Measurements from ENCODE around the gene ZNF835.
A peak's percentile ranks its signal among the peaks of the same experiment; 100 is the strongest.

Gene ZNF835

GRCh38 chr19:56663931-56664500 lies 7.5 kb downstream of the ZNF835 start:
- no peak for DNase-seq

- DNase-seq = no peak
Measured at GRCh38 chr19:56661248-56661647, 10.3 kb downstream of the ZNF835 start.

- peak in 16 of 51 donors; percentile 2 to 28 (median 20) for DNase-seq
Measured at GRCh38 chr19:56660381-56661107, 11.0 kb downstream of the ZNF835 start.

GRCh38 chr19:56654151-56654550 lies 17.4 kb downstream of the ZNF835 start:
- no peak for DNase-seq

- DNase-seq = peak in 2 of 51 donors; percentile 9 to 31
Measured at GRCh38 chr19:56643460-56643955, 28.0 kb downstream of the ZNF835 start.

- peak in 3 of 51 donors; percentile 19 to 42 (median 26) for DNase-seq
Measured at GRCh38 chr19:56642711-56643459, 28.7 kb downstream of the ZNF835 start, which contains the start of gene SMIM17. TSS of gene SMIM17 (plus strand) at chr19:56643159. CDS start at chr19:56645668, 2,509 bp downstream.

- DNase-seq = no peak
Measured at GRCh38 chr19:56639217-56639616, 32.3 kb downstream of the ZNF835 start.

GRCh38 chr19:56637976-56638555 lies 33.5 kb downstream of the ZNF835 start:
- DNase-seq = peak in 44 of 51 donors; percentile 3 to 82 (median 46)

GRCh38 chr19:56633021-56633420 lies 38.5 kb downstream of the ZNF835 start:
- DNase-seq = no peak

- DNase-seq = no peak
Measured at GRCh38 chr19:56625708-56626107, 45.8 kb downstream of the ZNF835 start.

GRCh38 chr19:56623006-56623405 lies 48.6 kb downstream of the ZNF835 start:
- DNase-seq = no peak

- DNase-seq = no peak
Measured at GRCh38 chr19:56622374-56622773, 49.2 kb downstream of the ZNF835 start.

- DNase-seq = no peak
Measured at GRCh38 chr19:56619121-56619520, 52.4 kb downstream of the ZNF835 start.

GRCh38 chr19:56617531-56617930 lies 54.0 kb downstream of the ZNF835 start:
- no peak for DNase-seq

- no peak for DNase-seq
Measured at GRCh38 chr19:56613639-56614038, 57.9 kb downstream of the ZNF835 start.

GRCh38 chr19:56612737-56613136 lies 58.8 kb downstream of the ZNF835 start:
- DNase-seq = no peak

Data from hypothalamus (tissue), 51 donors.